TTC549 (cell line): ENCODE data around the gene MRTFA.
"Not testable (repeated sequence)": the region's sequence is repeated elsewhere in the genome, so short reads cannot be mapped to it uniquely, and the experiment has no call there.

Experiments
- FAIRE-seq: peaks from 2 replicates; lab custom pipeline; 2012; peaks lifted over from hg19 to GRCh38; lab: Jason Lieb, UNC

The MRTFA gene

GRCh38 chr22:40659166-40659565 is 22.6 kb upstream of the MRTFA start:
- no peak for FAIRE-seq

DNA sequence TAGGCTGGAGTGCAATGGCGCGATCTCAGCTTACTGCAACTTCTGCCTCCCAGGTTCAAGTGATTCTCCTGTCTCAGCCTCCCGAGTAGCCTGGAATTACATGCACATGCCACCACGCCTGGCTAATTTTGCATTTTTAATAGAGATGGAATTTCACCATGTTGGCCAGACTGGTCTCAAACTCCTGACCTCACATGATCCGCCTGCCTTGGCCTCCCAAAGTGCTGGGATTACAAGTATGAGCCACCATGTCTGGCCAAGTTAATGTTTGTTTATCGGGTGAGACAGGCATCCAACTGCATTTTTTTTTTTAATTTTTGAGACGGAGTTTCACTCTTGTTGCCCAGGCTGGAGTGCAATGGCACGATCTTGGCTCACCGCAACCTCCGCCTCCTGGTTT is 20.1 kb upstream of the MRTFA start:
- not testable (repeated sequence) for FAIRE-seq

DNA sequence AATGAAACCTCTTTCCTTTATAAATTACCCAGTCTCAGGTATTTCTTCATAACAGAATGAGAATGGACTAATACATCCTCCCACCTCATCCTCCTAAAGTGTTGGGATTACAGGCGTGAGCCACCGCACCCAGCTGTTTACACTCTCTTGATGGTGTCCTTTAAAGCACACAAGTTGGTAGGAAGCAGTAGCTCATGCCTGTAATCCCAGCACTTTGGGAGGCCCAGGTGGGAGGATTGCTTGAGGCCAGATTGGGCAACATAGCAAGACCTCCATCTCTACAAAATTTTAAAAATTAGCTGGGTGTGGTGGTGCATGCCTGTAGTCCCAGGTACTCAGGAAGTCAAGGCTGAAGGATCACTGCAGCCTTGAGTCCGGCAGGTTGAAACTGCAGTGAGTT is 19.4 kb upstream of the MRTFA start:
- not testable (repeated sequence) for FAIRE-seq

- FAIRE-seq, result no peak
Observed at GRCh38 chr22:40654522-40655167, 18.1 kb upstream of the MRTFA start.

DNA sequence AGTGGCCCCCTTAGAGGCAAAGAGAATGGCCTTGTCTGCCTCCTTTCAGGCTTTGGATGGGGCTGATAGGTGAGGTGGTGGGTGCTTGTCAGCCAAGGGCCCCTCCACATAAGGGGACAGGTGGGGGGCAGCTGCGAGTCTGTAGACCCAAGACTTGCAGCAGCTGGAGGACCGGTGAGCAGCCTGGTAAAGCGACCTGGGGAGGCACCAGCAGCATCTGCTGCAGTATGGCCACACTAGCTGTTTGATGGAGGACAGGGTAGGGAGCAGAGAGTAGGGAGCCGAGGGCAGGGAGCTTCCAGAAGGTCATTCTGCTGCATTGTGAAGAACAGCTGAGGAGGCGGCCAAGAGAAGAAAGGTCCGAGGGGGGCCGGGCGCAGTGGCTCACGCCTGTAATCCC is 16.8 kb upstream of the MRTFA start:
- FAIRE-seq, result no peak

DNA sequence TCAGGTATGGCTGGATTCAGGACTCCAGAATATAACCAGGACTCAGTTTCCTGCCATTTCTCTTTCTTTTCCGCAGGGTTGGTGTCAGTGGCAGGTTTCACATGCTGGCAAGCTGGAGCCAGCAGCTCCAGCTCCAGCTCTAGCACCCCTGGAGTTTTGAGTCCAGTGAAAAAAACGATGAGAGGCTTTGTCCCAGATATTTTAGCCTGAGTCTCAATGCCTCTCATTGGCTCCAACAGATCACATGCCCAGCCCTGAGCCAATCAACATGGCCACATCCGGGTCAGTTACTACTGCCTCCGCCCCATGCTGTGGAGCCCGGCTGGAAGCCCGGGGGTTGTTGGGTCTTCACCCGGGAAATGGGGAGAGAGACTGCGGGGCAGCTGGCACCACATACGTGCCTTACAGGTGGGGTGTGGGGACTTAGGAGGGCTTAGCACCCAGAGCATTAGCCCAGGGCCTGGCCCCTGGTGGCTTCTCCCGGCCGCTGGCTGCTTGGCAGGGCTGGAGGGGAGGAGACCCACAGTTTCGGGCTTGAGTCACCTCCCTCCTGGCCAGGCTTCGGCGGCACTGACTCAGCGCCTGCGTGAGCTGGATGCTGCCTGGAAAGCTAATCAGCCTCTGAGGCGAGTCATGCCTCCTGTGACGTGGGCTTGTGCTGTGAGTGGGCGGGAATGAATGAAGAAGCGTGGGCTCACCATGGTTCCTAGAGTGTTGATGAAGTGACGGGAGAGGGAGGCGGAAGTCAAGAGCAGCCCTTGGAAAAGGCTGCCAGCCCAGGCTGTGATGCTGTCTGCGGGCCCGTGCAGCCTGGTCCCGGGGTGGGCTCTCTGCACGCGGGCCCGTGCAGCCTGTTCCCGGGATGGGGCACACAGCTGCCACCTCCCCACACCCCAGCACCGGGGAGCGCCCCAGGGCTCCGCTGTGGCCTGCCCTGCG is 15.3 kb upstream of the MRTFA start:
- peak; percentile 78 for FAIRE-seq

GRCh38 chr22:40651057-40651456 is 14.5 kb upstream of the MRTFA start:
- no peak for FAIRE-seq

DNA sequence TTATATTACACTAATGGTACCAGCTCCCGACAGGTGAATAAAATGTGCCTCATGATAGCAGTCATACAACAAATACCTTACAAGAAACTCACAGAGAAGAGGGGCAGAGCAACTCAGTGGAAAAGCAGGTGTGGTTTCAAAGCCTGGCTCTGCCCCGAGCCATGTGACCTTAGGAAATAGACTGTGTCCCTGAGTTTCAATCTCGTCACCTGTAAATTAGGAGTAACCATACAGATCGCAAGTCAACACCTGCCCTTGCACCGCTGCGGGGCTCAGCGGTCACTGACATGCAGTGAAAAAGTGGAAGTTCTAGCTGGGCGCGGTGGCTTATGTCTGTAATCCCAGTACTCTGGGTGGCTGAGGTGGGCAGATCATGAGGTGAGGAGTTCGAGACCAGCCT is 11.9 kb upstream of the MRTFA start:
- FAIRE-seq, result no peak

DNA sequence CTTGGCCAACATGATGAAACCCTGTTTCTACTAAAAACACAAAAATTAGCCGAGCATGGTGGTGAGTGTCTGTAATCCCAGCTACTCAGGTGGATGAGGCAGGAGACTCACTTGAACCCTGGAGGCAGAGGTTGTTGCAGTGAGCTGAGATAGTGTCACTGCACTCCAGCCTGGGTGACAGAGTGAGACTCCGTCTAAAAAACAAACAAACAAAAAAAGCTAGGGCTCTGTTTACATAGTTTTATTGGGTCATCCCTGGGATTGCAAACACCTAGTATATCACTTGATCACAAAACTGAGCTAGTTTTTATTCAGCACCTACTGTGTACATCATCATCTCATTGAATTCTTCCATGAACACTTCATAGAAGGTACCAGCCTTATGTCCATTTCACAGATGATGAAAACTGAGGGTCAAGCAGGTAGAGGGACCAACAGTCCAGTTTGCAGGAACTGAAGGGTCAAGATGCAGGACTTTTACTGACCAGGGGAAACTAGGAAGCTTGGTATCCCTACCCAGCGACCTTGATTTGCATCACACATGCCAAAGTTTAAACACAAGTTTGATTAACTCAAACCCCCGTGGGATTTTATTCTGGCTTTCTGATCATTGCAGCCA is 9.2 kb upstream of the MRTFA start:
- no peak for FAIRE-seq

GRCh38 chr22:40642316-40642715 is 5.8 kb upstream of the MRTFA start:
- FAIRE-seq, result no peak

DNA sequence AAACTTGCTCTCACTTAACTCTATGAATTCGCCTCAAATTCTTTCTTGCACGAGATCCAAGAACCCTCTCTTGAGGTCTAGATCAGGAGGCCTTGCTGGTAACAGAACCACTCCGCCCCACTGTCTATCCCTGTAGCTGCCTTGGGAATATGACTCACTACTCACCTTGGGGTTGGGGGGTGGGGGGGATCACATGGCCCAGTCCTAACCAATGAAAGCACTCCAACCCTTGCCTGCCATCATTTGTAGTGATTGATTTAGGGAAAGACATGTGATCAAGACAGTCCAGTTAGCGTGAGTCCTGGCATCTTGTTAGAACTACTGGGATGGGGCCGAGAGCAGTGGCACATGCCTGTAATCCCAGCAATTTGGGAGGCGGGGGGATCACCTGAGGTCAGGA is 4.8 kb upstream of the MRTFA start:
- FAIRE-seq, result no peak

- no peak for FAIRE-seq
Observed at GRCh38 chr22:40638261-40638660, 1.7 kb upstream of the MRTFA start.

GRCh38 chr22:40637183-40638150 is 948 bp upstream of the MRTFA start:
- FAIRE-seq, result no peak

DNA sequence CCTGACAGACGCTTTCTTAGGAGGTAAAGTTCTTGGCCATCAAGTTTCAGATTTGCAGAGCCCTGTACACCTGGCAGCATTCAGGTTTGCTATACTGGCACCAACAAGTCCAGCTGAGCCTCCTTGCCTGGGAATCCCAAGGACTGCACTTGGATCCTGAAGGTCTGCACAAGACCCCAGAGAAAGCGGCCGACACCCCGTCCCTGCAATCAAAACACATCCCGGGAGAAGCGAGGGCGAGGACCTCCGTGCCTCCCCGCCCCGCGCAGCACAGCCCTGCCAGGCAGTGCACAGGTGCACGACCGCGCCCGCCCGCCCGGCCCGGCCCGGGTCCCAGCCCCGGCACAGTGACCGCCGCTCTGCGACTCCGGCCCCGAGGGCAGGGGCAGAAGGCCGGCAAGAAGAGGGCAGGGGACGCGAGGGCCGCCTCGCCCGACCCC is 559 bp downstream of the MRTFA start:
- FAIRE-seq, result no peak

- FAIRE-seq, result no peak
Observed at GRCh38 chr22:40635043-40635939, 1.2 kb downstream of the MRTFA start.

DNA sequence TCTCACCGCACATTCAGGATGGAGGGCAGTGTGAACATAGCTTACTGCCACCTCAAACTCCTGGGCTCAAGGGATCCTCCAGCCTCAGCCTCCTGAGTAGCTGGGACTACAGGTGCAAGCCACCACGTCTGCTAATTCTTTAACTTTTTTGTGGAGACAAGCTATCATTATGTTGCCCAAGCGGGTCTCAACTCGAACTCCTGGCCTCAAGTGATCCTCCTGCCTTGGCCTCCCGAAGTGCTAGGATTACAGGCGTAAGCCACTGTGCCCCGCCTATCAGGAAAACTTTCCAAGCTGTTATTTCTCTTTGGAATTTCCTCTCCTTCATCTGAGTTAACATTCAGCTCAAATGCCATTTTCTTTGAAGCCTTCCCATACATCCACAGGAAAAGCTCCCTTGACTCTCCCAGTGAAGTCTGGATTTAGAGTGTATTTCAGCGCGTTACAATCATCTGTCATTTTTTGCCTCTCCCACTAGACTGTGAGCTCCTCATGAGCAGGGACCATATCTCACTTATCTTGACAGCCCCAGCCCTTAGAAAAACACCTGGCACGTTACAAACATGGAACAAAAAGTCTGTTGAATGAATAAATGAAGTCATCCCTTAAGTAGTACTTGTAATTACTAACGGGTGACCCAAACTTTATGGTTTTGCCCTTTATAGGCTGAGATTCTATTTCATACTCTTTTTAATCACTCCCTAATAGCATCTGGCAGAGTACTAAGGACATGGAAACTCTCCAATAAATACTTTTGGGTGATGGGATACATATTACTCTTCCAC is 2.2 kb downstream of the MRTFA start:
- FAIRE-seq, result no peak

DNA sequence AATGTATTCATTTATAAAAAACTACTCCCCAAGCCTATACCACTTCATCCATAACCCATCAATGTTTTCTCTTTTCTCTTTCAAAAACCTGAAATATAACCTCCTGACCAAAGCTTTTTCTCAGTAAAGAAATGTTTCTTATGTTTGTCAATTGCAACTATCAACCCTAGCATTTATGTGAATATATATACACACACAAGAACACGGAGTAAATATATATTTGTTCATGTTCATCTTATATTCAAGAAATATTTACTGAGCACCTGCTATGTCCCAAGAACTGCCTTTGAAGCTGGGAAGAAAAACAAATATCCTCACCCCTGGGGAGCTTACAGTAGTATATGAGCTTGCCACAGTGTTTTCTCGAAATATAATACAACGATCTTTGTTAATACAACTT is 3.5 kb downstream of the MRTFA start:
- no peak for FAIRE-seq

DNA sequence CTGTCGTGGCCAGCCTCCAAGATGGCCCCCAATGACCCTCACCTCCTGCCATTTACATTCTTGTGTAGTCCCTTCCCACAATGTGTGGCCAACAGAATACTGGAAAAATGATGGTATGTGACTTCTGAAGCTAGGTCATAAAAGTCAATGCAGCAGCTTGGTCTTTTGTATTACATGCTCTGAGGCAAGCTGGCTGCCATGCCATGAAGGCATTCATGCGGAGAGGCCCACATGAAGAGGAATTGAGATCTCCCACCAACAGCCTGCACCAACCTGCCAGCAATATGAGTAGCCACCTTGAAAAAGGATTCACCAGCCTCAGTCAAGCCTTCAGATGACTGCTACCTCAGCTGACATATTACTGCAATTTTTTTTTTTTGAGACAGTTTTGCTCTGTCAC is 4.6 kb downstream of the MRTFA start:
- no peak for FAIRE-seq

- FAIRE-seq, result no peak
Observed at GRCh38 chr22:40628354-40629042, 8.0 kb downstream of the MRTFA start.

- FAIRE-seq, result no peak
Observed at GRCh38 chr22:40627612-40628011, 8.9 kb downstream of the MRTFA start.
